Activated CD8-positive, alpha-beta memory T cell treated with anti-CD3 and anti-CD28 coated beads for 36 hours (primary cell): ENCODE measurements around the gene CFLAR. TPM values are rescaled to one million over a fixed set of nuclear protein-coding genes. Genes with fewer than 3 reads are reported as not detected.

Source experiments
- CTCF ChIA-PET: fragments of 350-600 bp; sonication (Branson Sonifier 250); formaldehyde crosslinking; loops from one replicate; lab custom pipeline; 2021; ENCODE audit warnings: antibody characterized with exemption; lab: Charles Lee
- POLR2A ChIA-PET: fragments of 350-600 bp; sonication (Branson Sonifier 250); formaldehyde crosslinking; loops from one replicate; lab custom pipeline; 2021; ENCODE audit warnings: antibody characterized with exemption; lab: Charles Lee
- total RNA-seq, 2 experiments: library from RNA; stranded (reverse); gene quantifications; one replicate each; pipeline ENCODE4 v1.2.3, GENCODE V29; 2021

The CFLAR gene
- total RNA-seq, 2 experiments from 2014 or later, result 279 to 287 TPM

GRCh38 chr2:201116959-201117734 is 1.2 kb downstream of the CFLAR start:
- CTCF ChIA-PET, result interaction anchor here (0.7 to 6.2 kb wide), 9 partner anchors 14 to 212 kb away, joined by 3 to 79 read pairs (median 6); no protein-coding TSS in a partner anchor
- POLR2A ChIA-PET, result interaction anchor here (0.5 to 8.6 kb wide), 16 partner anchors 14 to 256 kb away, joined by 3 to 173 read pairs (median 5); partner anchors contain the start of genes CASP8 and CLK1

GRCh38 chr2:201117735-201118094 is 1.8 kb downstream of the CFLAR start:
- ChIA-PET POLR2A (interaction anchor here (0.6 to 8.6 kb wide), 12 partner anchors 13 to 257 kb away, joined by 3 to 173 read pairs (median 7); partner anchors contain the start of genes CASP8 and CLK1), CTCF (interaction anchor here (0.7 to 6.2 kb wide), 9 partner anchors 9 to 212 kb away, joined by 3 to 79 read pairs (median 6); no protein-coding TSS in a partner anchor)

DNA sequence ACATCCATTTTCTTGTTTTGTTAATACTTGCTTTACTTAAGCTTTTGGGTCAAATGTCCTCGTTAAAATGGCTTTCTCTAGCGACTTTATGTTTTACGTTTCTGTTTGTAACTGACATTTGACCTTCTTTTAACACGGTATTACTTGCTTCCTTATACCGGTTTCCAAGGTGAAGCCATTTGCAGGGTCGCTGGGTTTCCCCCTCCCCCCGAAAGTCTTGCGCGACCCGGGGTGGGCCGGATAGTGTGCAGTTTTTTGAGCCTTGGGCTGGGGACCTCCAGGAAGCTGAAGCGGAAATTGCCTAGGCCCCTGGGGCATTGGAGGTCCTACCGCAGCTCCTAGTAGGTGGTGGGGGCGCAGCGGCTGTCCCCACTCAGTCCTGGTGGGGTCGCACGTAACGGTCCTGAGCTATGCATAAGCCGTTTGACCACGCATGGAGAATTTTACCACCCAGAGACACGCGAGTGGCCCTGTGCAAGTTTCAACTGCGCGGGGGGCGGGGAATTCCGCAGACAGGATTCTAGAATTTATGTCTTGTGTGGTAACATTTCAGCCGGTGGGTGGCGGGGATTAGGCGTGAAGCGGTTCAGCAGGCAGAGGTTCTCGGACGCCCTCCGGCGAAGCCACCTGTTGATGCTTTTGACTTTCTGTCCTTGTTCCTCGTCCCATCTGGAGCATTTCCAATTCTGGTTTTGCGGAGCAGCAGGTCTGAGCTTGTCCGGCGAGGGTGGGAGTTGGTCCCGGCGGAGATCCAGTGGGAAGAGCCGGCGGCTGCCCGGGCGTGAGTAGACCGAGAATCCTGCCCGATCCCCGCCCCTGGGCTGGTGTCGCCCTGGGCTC is 2.4 kb downstream of the CFLAR start:
- ChIA-PET CTCF (interaction anchor here (0.7 to 6.2 kb wide), 8 partner anchors 10 to 128 kb away, joined by 3 to 79 read pairs (median 8); no protein-coding TSS in a partner anchor), POLR2A (interaction anchor here (0.6 to 8.6 kb wide), 10 partner anchors 13 to 257 kb away, joined by 3 to 173 read pairs (median 7); partner anchors contain the start of genes CASP8 and CLK1)

DNA sequence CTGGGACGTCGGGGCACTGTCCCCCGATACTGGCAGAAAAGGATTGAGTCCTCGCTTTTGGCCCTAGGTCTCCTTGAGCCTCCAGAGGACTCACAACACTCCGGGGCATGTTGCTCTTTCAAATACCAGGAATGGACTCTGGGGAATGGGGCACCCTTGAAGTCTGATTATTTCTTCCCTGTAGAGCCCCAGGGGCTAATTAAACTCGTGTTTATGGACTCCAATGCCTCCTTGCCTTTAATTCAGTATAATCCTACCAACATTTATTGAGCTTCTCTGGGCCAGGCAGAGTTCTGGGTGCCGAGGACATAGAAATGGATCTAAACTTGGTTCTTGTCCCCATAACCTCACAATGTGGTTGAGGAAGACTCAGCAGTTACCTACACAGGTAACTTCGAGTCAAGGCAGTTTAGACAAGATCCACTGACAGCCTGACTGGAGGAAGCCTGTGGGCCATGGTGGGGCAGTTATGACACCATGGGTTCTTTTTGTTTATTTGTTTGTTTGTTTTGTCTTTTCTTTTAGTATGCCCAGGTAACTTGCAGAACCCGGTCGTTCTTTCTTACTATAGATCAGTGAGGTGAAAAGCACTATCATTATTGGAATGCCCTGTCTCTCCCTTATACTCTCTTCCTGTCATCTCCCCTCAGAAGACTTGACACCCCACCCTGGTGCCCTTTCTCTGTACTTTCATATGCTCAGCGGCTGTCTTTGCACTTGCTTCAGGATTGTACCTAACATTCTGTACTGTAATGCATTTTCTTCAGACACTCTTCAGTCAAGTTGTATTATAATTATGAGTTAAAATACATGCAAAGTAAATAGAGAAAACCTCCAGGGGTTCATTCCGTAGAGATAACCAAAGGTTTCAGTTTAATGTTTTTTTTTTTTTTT is 3.2 kb downstream of the CFLAR start:
- POLR2A ChIA-PET, result interaction anchor here (1.5 to 8.6 kb wide), 5 partner anchors 12 to 255 kb away, joined by 3 to 173 read pairs (median 15); partner anchors contain the start of genes CASP8 and CLK1
- CTCF ChIA-PET, result interaction anchor here (2.1 to 6.2 kb wide), 4 partner anchors 12 to 113 kb away, joined by 6 to 79 read pairs (median 10); no protein-coding TSS in a partner anchor

DNA sequence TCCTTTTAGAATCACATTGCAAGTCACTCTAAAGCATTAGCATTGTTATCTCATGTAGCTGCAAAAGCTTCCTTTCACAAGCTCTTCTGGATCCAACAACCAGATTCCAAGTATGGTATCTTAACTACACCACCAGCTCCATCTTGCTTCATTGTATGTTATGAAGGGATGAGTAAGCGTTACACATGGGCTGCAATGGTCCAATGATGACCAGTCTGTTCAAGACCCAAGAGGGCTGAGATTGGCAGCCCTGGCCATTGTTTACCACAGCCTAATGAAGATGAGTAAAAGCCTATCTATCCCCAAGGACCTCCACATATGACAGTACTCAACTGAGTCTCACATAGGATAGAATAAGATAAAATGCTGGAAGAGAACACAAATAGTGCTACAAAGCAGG is 6.3 kb downstream of the CFLAR start:
- ChIA-PET POLR2A (interaction anchor here (0.6 to 8.6 kb wide), 3 partner anchors 9 to 1149 kb away, joined by 3 to 173 read pairs (median 4); partner anchors contain the start of gene CLK1), CTCF (interaction anchor here (1.5 kb wide), 1 partner anchor 10 kb away, joined by 5 read pairs; no protein-coding TSS in a partner anchor)

DNA sequence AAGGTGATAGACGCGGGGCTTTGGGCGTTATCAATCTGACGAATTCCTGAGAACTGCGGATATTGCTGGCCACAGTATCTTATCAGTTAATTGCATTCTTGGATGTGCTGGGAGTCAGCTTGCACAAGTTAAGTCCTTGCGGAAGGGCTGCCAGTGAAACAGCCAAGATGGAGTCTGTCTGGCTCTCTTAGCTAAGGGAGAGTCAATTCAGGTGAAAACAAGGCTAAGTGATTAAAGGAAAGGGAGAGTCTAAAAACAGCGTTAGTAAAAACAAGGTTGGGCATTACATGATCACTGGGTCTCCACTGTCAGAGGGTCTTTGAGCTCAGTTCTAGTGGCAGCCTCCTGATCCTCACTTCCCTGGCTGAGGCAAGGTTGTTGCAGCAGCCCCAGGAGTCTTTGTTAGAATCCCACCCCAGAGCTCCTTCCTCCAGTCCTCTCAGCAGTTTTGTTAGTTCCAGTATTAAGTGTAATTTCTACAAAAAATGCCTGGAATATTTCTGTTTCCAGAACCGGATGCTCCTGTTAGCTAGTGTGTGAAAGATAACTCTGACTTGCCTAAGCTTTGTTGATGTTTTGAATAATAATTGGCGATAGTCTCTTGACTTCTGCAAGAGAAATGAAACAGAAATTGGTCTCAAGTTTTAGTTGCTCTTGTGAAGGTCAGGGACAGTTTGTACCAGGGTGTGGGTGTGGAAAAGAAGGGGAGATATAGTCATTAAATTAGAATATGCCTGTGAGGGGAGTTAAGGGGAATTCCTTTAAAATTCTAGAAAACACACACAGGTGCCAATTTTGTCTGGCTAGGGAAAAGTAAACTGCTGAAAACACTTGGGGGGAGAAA is 10.6 kb downstream of the CFLAR start:
- POLR2A ChIA-PET, result interaction anchor here (0.9 to 1.3 kb wide), 4 partner anchors 10 to 262 kb away, joined by 4 to 6 read pairs (median 4); partner anchors contain the start of gene CLK1
- CTCF ChIA-PET, result interaction anchor here (1.0 kb wide), 2 partner anchors 56 to 136 kb away, joined by 3 to 4 read pairs; no protein-coding TSS in a partner anchor

DNA sequence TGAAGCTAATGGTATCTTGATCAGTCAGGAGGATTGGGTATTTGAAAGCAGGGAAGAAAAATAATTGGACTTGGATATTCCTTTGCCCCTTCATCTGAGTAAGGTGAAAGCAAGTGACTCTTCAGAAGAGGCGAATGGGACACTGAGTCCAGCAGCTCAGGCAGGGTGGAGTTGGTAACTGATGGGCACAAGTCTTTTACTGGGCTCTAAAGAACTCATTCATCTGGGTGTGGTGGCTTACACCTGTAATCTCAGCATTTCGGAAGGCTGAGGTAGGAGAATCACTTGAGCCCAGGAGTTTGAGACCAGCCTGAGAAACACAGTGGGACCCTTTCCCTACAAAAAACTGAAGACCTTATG is 11.2 kb downstream of the CFLAR start:
- CTCF ChIA-PET, result interaction anchor here (1.0 kb wide), 1 partner anchor 57 kb away, joined by 4 read pairs; no protein-coding TSS in a partner anchor
- POLR2A ChIA-PET, result interaction anchor here (0.9 to 1.3 kb wide), 4 partner anchors 10 to 263 kb away, joined by 4 to 6 read pairs (median 4); partner anchors contain the start of gene CLK1

GRCh38 chr2:201127570-201127969 is 11.6 kb downstream of the CFLAR start:
- ChIA-PET CTCF (no interaction called here), POLR2A (interaction anchor here (1.3 kb wide), 1 partner anchor 263 kb away, joined by 6 read pairs; the partner anchor contains the start of gene CLK1)

- CTCF ChIA-PET, result interaction anchor here (6.6 kb wide), 1 partner anchor 10 kb away, joined by 79 read pairs; the partner anchor contains the start of gene CFLAR
- POLR2A ChIA-PET, result interaction anchor here (6.3 kb wide), 1 partner anchor 9 kb away, joined by 173 read pairs; the partner anchor contains the start of gene CFLAR
Observed at GRCh38 chr2:201128033-201128432, 12.1 kb downstream of the CFLAR start.

DNA sequence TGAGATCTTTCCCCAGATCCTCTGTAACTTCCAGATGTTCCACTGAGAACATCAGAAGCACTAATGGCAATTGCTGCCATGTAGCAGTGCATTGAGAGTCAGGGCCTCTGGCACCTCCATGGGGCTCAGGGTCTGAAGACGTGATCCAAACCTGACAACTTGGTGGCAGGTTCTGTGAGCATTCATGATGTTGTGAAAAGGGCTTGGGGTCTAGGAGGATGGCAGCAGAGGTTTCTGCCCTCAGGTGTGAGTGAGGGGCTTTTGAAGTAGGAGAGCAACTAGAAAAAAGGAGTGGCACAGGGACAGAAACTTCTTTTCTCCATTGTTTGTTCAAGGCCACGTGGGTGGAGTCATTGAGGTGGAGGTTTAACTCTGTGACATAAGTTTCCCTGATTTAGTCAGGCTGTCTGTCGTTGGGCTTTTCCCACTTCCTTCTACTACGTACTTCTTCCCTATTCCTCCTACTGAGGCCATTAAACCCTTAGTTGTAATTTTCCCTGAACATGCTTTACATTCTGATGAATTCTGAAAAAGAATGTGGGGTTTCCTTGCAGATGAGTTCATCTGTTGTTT is 13.1 kb downstream of the CFLAR start:
- POLR2A ChIA-PET, result interaction anchor here (0.6 to 6.3 kb wide), 3 partner anchors 10 to 133 kb away, joined by 3 to 173 read pairs (median 5); partner anchors contain the start of gene CFLAR
- CTCF ChIA-PET, result interaction anchor here (1.2 to 6.6 kb wide), 3 partner anchors 11 to 103 kb away, joined by 3 to 79 read pairs (median 4); partner anchors contain the start of gene CFLAR

DNA sequence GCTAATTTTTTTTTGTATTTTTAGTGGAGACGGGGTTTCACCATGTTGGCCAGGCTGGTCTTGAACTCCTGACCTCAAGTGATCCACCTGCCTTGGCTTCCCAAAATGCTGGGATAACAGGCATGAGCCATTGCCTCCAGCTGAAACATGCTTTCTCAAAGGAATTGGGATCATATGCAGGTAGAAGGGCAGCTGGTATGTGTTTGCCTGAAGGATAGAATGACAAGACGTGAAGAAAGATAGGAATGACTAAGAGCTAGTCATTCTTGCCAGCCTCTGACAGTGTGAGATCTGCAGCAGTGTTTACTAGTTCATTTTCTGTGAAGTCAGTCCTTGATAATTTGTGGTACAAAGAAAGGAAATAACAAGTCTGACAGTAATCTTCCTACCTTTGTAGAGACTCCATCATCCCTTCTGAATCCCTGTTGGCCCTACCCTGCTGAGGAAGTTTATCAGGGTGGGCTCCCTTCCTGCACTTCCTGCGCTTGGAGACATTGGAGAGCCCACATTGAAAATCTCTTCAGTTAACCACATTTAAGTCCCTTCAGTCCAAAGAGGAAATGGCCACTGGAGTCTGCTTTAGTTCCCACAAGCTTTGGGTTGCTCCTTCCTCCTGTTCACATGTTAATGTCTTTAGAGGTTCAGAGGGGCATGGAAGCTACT is 14.7 kb downstream of the CFLAR start:
- ChIA-PET POLR2A (interaction anchor here (1.2 to 6.3 kb wide), 4 partner anchors 12 to 267 kb away, joined by 3 to 173 read pairs (median 8); partner anchors contain the start of genes CFLAR and CLK1), CTCF (interaction anchor here (0.5 to 6.6 kb wide), 5 partner anchors 12 to 266 kb away, joined by 3 to 79 read pairs (median 3); partner anchors contain the start of genes CASP10, CFLAR and CLK1)

GRCh38 chr2:201132518-201132917 is 16.6 kb downstream of the CFLAR start:
- ChIA-PET CTCF (interaction anchor here (1.4 to 6.6 kb wide), 2 partner anchors 10 to 14 kb away, joined by 5 to 79 read pairs; partner anchors contain the start of gene CFLAR), POLR2A (interaction anchor here (1.1 to 6.3 kb wide), 4 partner anchors 14 to 269 kb away, joined by 3 to 173 read pairs (median 8); partner anchors contain the start of genes CFLAR and CLK1)

GRCh38 chr2:201135386-201135785 is 19.4 kb downstream of the CFLAR start:
- POLR2A ChIA-PET, result interaction anchor here (0.6 to 1.3 kb wide), 5 partner anchors 9 to 23 kb away, joined by 3 to 5 read pairs (median 3); partner anchors contain the start of gene CFLAR
- CTCF ChIA-PET, result no interaction called here

DNA sequence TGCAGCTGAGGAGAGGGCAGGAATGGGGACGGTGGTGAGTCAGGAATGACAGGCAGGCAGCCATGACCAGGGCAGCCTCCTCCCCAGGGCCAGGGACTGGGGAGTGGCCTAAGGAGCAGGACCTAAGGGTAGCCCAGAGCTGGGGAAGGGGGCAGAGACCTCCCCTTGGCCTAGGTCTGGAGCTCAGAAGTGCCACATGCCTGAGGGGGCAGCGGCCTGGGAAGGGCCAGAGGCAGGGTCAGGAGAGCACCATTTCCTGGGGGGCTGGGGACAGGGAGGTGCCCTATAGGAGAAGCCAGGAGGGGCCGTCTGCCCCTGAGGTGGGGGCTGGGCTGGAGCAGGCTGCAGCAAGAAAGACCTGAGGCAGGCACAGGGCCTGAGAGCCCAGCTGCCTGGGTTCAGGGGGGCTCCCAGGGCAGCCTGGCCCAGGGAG is 20.9 kb downstream of the CFLAR start:
- ChIA-PET CTCF (interaction anchor here (1.4 kb wide), 1 partner anchor 16 kb away, joined by 3 read pairs; no protein-coding TSS in a partner anchor), POLR2A (interaction anchor here (1.5 kb wide), 1 partner anchor 10 kb away, joined by 4 read pairs; no protein-coding TSS in a partner anchor)
